Measurements from ENCODE around the gene DSG2.

- TF ChIP-seq POLR2A (IDR thresholded peaks at IDR 0.05) = no peak
- TF ChIP-seq CTCF (IDR thresholded peaks at IDR 0.05 in 8 of 11, conservative IDR thresholded peaks at IDR 0.05 in 3 of 11) = no peak
Observed at GRCh38 chr18:31579375-31579774, 81.4 kb downstream of the DSG2 start.
